ENCODE results near the gene PCDHGA6.
"Not testable (repeated sequence)": the region's sequence is repeated elsewhere in the genome, so short reads cannot be mapped to it uniquely, and the experiment has no call there.

PCDHGA6 gene

DNA sequence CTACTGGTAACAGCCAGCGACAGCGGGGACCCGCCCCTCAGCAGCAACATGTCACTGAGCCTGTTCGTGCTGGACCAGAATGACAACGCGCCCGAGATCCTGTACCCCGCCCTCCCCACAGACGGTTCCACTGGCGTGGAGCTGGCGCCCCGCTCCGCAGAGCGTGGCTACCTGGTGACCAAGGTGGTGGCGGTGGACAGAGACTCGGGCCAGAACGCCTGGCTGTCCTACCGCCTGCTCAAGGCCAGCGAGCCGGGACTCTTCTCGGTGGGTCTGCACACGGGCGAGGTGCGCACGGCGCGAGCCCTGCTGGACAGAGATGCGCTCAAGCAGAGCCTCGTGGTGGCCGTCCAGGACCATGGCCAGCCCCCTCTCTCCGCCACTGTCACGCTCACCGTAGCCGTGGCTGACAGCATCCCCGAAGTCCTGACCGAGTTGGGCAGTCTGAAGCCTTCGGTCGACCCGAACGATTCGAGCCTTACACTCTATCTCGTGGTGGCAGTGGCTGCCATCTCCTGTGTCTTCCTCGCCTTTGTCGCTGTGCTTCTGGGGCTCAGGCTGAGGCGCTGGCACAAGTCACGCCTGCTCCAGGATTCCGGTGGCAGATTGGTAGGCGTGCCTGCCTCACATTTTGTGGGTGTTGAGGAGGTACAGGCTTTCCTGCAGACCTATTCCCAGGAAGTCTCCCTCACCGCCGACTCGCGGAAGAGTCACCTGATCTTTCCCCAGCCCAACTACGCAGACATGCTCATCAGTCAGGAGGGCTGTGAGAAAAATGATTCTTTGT lies 20.9 kb downstream of the PCDHGA6 start:
- DNase-seq, result not testable (repeated sequence)

DNA sequence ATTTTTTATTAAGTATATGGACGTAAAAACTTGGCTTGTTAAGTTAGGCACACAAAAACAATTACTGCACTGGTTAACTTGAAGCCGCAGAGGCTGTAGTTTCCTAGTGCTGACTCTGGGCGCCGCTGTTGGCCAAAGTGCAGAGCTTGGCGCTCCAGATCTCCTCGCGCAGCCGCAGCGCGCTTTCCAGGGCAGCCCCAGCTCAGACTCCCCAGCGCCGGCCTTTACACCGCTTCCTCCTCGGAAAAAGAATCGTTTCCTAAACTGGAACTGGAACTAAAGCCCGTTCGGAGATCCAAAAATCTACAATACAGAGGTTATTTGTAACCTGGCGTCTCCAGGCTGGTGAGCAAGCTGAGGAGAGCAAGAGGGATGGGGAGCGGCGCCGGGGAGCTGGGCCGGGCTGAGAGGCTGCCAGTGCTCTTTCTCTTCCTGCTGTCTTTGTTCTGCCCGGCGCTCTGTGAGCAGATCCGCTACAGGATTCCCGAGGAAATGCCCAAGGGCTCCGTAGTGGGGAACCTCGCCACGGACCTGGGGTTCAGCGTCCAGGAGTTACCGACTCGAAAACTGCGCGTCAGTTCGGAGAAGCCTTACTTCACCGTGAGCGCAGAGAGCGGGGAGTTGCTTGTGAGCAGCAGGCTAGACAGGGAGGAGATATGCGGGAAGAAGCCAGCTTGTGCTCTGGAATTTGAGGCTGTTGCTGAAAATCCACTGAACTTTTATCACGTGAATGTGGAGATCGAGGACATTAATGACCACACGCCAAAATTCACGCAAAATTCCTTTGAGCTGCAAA lies 24.3 kb downstream of the PCDHGA6 start, which contains the start of gene PCDHGB5:
Gene PCDHGB5, plus strand, starts transcription at position 192 of the 796 bp plus-strand sequence. Its CDS starts 181 bp downstream, at position 373.
- DNase-seq, result peak in 1 of 2 experiments; percentile 58

DNA sequence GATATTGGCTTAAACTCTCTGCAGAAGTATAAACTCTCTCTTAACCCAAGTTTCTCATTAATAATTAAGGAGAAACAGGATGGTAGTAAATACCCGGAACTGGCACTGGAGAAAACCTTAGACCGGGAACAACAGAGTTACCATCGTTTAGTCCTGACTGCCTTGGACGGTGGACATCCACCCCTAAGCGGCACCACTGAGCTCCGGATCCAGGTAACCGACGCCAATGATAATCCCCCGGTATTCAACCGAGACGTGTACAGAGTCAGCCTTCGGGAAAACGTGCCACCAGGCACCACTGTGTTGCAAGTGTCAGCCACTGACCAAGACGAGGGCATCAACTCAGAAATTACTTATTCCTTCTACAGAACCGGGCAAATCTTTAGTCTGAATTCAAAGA lies 24.9 kb downstream of the PCDHGA6 start:
- DNase-seq, result no peak

DNA sequence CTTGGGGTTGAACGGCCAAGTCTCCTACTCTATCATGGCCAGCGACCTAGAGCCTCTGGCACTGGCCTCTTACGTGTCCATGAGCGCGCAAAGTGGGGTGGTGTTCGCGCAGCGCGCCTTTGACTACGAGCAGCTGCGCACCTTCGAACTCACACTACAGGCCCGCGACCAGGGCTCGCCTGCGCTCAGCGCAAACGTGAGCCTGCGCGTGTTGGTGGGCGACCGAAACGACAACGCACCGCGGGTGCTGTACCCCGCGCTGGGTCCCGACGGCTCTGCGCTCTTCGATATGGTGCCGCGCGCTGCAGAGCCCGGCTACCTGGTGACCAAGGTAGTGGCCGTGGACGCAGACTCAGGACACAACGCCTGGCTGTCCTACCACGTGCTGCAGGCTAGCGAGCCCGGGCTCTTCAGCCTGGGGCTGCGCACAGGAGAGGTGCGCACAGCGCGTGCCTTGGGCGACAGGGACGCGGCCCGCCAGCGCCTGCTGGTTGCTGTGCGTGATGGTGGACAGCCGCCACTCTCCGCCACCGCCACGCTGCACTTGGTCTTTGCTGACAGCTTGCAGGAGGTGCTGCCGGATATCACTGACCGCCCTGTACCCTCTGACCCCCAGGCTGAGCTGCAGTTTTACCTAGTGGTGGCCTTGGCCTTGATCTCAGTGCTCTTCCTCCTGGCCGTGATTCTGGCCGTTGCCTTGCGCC lies 26.0 kb downstream of the PCDHGA6 start:
- no peak for DNase-seq

DNA sequence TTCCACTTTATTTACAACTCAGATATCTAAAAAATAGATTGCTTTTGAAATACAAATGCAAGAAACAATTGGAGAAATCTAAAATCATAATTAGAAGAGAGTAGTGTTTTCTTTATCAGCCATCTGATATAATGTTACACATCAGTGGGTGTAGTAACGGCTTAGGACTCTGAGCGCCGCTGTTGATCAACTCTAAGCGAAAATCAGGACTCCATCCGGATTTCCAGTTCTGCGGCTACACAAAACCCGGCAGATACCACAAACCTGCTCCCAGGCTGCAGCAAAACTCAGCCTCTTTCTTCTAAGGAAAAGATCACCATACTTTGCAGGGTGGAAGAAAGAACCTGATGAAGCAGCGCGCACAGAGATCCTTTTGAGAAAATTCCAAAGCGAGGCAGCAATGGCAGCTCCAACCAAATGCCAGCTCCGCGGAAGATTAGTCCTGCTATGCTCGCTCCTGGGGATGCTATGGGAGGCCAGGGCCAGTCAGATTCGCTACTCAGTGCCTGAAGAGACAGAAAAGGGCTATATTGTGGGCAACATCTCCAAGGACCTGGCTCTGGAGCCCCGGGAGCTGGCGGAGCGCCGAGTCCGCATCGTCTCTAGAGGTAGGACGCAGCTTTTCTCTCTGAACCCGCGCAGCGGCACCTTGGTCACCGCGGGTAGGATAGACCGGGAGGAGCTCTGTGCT lies 29.0 kb downstream of the PCDHGA6 start, which contains the start of gene PCDHGA9:
Gene PCDHGA9, plus strand, starts transcription at position 226 of the 691 bp plus-strand sequence. Its CDS starts 175 bp downstream, at position 401.
- DNase-seq, result no peak

DNA sequence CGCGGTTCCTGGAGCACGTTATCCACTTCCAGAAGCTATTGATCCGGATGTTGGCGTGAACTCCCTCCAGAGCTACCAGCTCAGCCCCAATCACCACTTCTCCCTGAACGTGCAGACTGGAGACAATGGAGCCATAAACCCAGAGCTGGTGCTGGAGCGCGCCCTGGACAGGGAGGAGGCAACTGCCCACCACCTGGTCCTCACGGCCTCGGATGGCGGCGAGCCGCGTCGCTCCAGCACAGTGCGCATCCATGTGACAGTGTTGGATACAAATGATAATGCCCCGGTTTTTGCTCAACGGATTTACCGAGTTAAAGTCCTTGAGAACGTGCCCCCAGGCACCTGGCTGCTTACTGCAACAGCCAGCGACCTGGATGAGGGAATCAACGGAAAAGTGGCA lies 29.7 kb downstream of the PCDHGA6 start:
- DNase-seq, result no peak

DNA sequence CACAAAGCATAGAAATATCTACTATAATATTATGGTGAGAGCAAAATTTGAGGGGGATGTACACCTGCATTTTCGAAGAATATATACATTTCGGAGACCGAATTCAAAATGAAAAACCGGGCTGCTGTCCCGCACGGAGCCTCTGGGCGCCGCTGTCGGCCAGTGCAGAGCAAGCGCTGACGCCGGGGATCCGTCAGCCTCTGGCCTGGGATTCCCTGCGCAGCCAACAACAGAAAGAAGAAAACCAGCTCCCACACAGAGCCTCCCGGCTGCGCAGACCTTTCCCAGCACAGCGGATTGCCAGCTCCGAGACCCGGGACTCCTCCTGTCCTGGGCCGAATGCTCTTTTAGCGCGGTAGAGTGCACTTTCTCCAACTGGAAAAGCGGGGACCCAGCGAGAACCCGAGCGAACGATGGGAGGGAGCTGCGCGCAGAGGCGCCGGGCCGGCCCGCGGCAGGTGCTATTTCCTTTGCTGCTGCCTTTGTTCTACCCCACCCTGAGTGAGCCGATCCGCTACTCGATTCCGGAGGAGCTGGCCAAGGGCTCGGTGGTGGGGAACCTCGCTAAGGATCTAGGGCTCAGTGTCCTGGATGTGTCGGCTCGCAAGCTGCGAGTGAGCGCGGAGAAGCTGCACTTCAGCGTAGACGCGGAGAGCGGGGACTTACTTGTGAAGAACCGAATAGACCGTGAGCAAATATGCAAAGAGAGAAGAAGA lies 34.3 kb downstream of the PCDHGA6 start, which contains the start of gene PCDHGB6:
Gene PCDHGB6, plus strand, starts transcription at position 232 of the 716 bp plus-strand sequence. Its CDS starts 182 bp downstream, at position 414.
- peak; percentile 60 to 64 for DNase-seq

DNA sequence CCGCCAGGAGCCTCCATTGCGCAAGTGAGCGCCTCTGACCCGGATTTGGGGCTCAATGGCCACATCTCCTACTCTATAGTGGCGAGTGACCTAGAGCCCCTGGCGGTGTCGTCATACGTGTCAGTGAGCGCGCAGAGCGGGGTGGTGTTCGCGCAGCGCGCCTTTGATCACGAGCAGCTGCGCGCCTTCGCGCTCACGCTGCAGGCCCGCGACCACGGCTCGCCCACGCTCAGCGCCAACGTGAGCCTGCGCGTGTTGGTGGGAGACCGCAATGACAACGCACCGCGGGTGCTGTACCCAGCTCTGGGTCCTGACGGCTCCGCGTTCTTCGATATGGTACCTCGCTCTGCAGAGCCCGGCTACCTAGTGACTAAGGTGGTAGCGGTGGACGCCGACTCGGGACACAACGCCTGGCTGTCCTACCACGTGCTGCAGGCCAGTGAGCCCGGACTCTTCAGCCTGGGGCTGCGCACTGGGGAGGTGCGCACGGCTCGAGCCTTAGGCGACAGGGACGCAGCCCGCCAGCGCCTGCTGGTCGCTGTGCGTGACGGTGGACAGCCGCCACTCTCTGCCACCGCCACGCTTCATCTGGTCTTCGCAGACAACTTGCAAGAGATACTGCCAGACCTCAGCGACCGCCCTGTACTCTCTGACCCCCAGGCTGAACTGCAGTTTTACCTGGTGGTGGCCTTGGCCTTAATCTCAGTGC lies 36.1 kb downstream of the PCDHGA6 start:
- no peak for DNase-seq

DNA sequence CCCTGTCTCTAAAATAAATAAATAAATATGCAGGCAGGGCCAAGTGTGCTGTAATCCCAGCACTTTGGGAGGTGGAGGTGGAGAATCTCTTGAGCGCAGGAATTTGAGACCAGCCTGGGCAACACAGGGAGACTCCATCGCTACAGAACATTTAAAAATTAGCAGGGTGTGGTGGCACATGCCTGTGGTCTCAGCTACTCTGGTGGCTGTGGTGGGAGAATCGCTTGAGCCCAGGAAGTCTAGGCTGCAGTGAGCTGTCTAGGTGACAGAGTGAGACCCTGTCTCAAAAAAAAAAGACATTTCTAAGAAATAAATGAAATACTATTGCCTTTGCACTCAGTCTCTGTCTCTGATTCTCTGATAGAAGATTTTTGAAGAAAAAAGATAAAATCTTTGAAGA lies 37.9 kb downstream of the PCDHGA6 start:
- no peak for DNase-seq

DNA sequence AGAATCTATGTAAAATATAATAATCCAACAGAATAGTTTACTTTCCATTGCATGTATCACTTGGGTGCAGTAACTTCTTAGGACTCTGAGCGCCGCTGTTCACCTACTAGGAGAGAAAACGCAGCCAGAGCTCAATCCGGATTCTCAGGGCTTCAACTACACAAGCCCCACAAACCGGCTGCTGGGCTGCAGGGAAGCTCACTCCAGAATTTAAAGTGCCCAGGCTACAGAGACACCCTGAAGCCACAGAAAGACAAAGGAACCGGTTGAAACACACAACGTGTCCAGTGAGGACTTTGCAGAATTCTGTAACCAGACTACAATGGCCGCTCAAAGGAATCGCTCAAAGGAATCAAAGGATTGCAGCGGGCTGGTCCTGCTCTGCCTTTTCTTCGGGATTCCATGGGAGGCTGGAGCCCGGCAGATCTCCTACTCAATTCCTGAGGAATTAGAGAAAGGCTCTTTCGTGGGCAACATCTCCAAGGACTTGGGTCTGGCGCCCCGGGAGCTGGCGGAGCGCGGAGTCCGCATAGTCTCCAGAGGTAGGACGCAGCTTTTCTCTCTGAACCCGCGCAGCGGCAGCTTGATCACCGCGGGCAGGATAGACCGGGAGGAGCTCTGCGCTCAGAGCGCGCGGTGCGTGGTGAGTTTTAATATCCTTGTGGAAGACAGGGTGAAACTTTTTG lies 39.3 kb downstream of the PCDHGA6 start, which contains the start of gene PCDHGA10:
Gene PCDHGA10, plus strand, starts transcription at position 134 of the 686 bp plus-strand sequence. Its CDS starts 189 bp downstream, at position 323.
- DNase-seq, result peak in 1 of 2 experiments; percentile 66

DNA sequence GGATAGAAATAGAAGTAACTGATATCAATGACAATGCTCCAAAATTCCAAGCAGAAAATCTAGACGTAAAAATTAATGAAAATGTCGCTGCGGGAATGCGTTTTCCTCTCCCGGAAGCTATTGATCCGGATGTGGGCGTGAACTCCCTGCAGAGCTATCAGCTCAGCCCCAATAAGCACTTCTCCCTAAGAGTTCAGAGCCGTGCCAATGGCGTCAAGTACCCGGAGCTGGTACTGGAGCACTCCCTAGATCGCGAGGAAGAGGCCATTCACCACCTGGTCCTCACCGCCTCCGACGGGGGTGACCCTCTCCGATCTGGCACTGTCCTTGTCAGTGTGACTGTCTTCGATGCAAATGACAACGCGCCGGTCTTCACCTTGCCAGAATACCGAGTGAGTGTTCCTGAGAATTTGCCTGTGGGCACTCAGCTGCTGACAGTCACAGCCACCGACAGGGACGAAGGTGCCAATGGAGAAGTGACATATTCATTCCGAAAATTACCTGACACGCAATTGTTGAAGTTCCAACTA lies 39.9 kb downstream of the PCDHGA6 start:
- DNase-seq, result no peak

DNA sequence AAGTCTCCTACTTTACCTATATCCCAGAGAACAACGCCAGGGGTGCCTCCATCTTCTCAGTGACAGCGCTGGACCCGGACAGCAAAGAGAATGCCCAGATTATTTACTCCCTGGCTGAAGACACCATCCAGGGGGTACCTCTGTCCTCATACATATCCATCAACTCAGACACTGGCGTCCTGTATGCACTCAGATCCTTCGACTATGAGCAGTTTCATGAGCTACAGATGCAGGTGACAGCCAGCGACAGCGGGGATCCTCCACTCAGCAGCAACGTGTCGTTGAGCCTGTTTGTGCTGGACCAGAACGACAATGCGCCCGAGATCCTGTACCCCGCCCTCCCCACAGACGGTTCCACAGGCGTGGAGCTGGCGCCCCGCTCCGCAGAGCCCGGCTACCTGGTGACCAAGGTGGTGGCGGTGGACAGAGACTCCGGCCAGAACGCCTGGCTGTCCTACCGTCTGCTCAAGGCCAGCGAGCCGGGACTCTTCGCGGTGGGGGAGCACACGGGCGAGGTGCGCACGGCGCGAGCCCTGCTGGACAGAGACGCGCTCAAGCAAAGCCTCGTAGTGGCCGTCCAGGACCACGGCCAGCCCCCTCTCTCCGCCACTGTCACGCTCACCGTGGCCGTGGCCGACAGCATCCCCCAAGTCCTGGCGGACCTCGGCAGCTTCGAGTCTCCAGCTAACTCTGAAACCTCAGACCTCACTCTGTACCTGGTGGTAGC lies 41.0 kb downstream of the PCDHGA6 start:
- DNase-seq, result not testable (repeated sequence)

DNA sequence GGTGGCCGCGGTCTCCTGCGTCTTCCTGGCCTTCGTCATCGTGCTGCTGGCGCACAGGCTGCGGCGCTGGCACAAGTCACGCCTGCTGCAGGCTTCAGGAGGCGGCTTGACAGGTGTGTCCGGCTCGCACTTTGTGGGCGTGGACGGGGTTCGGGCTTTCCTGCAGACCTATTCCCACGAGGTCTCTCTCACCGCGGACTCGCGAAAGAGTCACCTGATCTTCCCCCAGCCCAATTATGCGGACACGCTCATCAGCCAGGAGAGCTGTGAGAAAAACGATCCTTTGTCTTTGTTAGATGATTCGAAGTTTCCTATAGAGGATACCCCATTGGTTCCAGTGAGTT lies 41.6 kb downstream of the PCDHGA6 start:
- DNase-seq, result not testable (repeated sequence)

DNA sequence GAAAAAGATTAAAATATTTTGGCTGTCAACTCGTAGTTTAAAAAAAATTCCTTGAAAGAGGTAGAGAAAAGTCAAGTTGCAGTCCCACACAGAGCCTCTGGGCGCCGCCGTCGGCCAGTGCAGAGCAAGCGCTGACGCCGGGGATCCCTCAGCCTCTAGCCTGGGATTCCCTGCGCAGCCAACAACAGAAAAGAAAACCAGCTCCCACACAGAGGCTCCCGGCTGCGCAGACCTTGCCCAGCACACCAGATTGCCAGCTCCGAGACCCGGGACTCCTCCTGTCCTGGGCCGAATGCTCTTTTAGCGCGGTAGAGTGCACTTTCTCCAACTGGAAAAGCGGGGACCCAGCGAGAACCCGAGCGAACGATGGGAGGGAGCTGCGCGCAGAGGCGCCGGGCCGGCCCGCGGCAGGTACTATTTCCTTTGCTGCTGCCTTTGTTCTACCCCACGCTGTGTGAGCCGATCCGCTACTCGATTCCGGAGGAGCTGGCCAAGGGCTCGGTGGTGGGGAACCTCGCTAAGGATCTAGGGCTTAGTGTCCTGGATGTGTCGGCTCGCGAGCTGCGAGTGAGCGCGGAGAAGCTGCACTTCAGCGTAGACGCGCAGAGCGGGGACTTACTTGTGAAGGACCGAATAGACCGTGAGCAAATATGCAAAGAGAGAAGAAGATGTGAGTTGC lies 43.9 kb downstream of the PCDHGA6 start, which contains the start of gene PCDHGB7:
Gene PCDHGB7, plus strand, starts transcription at position 184 of the 679 bp plus-strand sequence. Its CDS starts 183 bp downstream, at position 367.
- DNase-seq, result peak; percentile 69 to 71

DNA sequence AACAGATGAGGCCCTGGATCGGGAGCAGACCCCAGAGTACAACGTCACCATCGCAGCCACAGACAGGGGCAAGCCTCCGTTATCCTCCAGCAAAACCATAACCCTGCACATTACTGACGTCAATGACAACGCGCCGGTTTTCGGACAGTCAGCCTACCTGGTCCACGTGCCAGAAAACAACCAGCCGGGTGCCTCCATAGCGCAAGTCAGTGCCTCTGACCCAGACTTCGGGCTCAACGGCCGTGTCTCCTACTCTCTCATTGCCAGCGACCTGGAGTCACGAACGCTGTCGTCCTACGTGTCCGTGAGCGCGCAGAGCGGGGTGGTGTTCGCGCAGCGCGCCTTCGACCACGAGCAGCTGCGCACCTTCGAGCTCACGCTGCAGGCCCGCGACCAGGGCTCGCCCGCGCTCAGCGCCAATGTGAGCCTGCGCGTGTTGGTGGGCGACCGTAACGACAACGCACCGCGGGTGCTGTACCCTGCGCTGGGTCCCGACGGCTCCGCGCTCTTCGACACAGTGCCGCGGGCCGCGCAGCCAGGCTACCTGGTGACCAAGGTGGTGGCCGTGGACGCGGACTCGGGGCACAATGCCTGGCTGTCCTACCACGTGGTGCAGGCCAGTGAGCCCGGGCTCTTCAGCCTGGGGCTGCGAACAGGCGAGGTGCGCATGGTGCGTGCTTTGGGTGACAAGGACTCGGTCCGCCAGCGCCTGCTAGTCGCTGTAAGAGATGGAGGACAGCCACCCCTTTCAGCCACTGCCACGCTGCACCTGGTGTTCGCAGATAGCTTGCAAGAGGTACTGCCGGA lies 45.6 kb downstream of the PCDHGA6 start:
- no peak for DNase-seq

DNA sequence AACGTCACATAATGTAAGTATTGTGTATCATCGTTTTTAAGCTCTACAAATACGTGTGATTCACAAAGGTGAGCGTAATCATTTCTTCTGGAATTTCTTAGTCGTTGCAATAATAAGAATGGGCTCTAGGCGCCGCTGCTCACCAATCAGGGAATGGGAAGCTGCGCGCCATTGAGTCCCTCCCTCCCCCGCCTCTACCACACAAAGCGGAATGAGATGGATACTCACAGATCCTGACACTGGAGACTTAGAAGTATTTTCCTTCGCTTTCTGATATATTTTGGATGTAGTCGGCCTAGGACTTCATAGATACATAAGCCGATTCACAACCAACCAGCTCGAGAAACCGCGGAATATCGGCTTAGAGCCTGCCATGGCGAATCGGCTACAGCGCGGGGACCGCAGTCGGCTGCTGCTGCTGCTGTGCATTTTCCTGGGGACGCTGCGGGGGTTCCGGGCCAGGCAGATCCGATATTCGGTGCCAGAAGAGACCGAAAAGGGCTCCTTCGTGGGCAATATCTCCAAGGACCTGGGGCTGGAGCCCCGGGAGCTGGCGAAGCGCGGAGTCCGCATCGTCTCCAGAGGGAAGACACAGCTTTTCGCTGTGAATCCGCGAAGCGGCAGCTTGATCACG lies 47.3 kb downstream of the PCDHGA6 start, which contains the start of gene PCDHGA11:
Gene PCDHGA11, plus strand, starts transcription at position 197 of the 634 bp plus-strand sequence. Its CDS starts 177 bp downstream, at position 374.
- peak; percentile 62 to 66 for DNase-seq

DNA sequence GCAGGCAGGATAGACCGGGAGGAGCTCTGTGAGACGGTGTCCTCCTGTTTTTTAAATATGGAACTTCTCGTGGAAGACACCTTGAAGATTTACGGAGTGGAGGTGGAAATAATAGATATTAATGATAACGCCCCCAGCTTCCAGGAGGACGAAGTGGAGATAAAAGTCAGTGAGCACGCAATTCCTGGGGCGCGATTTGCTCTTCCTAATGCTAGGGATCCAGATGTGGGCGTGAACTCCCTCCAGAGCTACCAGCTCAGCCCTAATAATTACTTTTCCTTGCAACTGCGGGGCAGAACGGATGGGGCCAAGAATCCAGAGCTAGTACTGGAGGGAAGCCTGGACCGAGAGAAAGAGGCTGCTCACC lies 47.8 kb downstream of the PCDHGA6 start:
- DNase-seq, result no peak

All from activated T-cell treated with anti-CD3 and anti-CD28 coated beads, Interleukin-2, amount 50 U/mL, for 48 hours (primary cell).